PC-3 (cell line): ENCODE results near the gene TPP2. TPM values are rescaled to one million over a fixed set of nuclear protein-coding genes. Genes with fewer than 3 reads are reported as not detected.

Experiments used
- ATAC-seq: fragments of 200-7000 bp; cut with Tn5 transposase; 2 replicates; pipeline ENCODE4 v1.9.1; 2020; ENCODE audit warnings: mild to moderate bottlenecking, moderate library complexity
- BruUV-seq: library from RNA; stranded (reverse); fragments of 400-500 nt; replicated peaks from 2 replicates; lab custom pipeline; 2021; lab: Mats Ljungman, UMichigan
- CTCF ChIA-PET: fragments of 300-600 bp; sonication (Branson Sonifier 250); formaldehyde crosslinking; loops from one replicate; lab custom pipeline; 2022; ENCODE audit warnings: antibody characterized with exemption; lab: Charles Lee
- POLR2A ChIA-PET: fragments of 300-600 bp; sonication (Branson Sonifier 250); formaldehyde crosslinking; loops from one replicate; lab custom pipeline; 2022; ENCODE audit warnings: antibody characterized with exemption; ENCODE audit not compliant: unreplicated experiment; lab: Charles Lee
- DNase-seq: peaks from one replicate; pipeline ENCODE4 v3.0.0-alpha.2; 2015
- H2AFZ ChIP-seq: fragments of 300-600 bp; sonication (generic); 2 replicates; pipeline ENCODE4 v1.6.0; 2016; ENCODE audit warnings: antibody characterized with exemption, low read length
- H3F3A ChIP-seq: fragments of 300-600 bp; sonication (generic); one replicate; pipeline ENCODE4 v1.6.0; 2017; ENCODE audit warnings: antibody characterized with exemption, low read length, control low read depth, mild to moderate bottlenecking; ENCODE audit not compliant: unreplicated experiment
- H3K27ac ChIP-seq: fragments of 300-600 bp; sonication (generic); 2 replicates; pipeline ENCODE4 v1.5.1; 2016; ENCODE audit warnings: mild to moderate bottlenecking, low read length
- H3K27me3 ChIP-seq: fragments of 300-600 bp; sonication (generic); 2 replicates; pipeline ENCODE4 v1.6.1; 2016; ENCODE audit warnings: low read length, mixed read lengths
- H3K36me3 ChIP-seq: fragments of 300-600 bp; sonication (generic); 2 replicates; pipeline ENCODE4 v1.6.1; 2016; ENCODE audit warnings: low read depth, mixed run types, low read length, mixed read lengths
- H3K4me1 ChIP-seq: fragments of 300-600 bp; sonication (generic); 2 replicates; pipeline ENCODE4 v1.5.1; 2016; ENCODE audit warnings: low read length; ENCODE audit not compliant: insufficient read depth
- H3K4me2 ChIP-seq: fragments of 300-600 bp; sonication (generic); 2 replicates; pipeline ENCODE4 v1.6.0; 2016; ENCODE audit warnings: low read length
- H3K4me3 ChIP-seq: fragments of 300-600 bp; sonication (generic); 2 replicates; pipeline ENCODE4 v1.5.1; 2016; ENCODE audit warnings: mild to moderate bottlenecking, low read length, mixed read lengths
- H3K79me2 ChIP-seq: fragments of 300-600 bp; sonication (generic); 2 replicates; pipeline ENCODE4 v1.6.1; 2017; ENCODE audit warnings: low read length, mixed read lengths
- H3K9ac ChIP-seq: fragments of 300-600 bp; sonication (generic); 2 replicates; pipeline ENCODE4 v1.6.0; 2016; ENCODE audit warnings: mild to moderate bottlenecking, low read length
- H3K9me2 ChIP-seq: fragments of 300-600 bp; sonication (generic); replicated peaks from 2 replicates; pipeline ENCODE4 v1.6.1; 2016; ENCODE audit warnings: mixed run types, low read length, mixed read lengths
- H3K9me3 ChIP-seq: fragments of 300-600 bp; sonication (generic); 2 replicates; pipeline ENCODE4 v1.6.1; 2016; ENCODE audit warnings: low read length, mixed read lengths
- H4K20me1 ChIP-seq: fragments of 300-600 bp; sonication (generic); 2 replicates; pipeline ENCODE4 v1.6.1; 2016; ENCODE audit warnings: low read length, mixed read lengths
- CTCF ChIP-seq: fragments of 300-600 bp; sonication (generic); conservative IDR thresholded peaks from 2 replicates; pipeline ENCODE4 v1.5.1; 2017; ENCODE audit warnings: antibody characterized with exemption, low read depth, mild to moderate bottlenecking, low read length
- EZH2 ChIP-seq: fragments of 300-600 bp; sonication (generic); IDR thresholded peaks from one replicate; pipeline ENCODE4 v1.6.1; 2017; ENCODE audit warnings: antibody characterized with exemption, mild to moderate bottlenecking, low read length; ENCODE audit not compliant: unreplicated experiment
- EZH2phosphoT487 ChIP-seq: fragments of 300-600 bp; sonication (generic); IDR thresholded peaks from 2 replicates; pipeline ENCODE4 v1.6.1; 2018; ENCODE audit warnings: mild to moderate bottlenecking, antibody characterized with exemption, low read length, borderline replicate concordance
- intact Hi-C: fragments of 100-400 bp; cut with micrococcal nuclease; formaldehyde crosslinking; loops from 2 replicates; pipeline ENCODE4 v1.9.0; 2023
- total RNA-seq: library from RNA; depleted of rRNA; stranded (reverse); fragments of >200 nt; gene quantifications from 2 replicates; pipeline ENCODE4 v1.2.3, GENCODE V29; 2014

TPP2 gene
- total RNA-seq, 1 experiment from 2014 or later: 30.4 TPM

GRCh38 chr13:102697264-102697663 is 100.5 kb downstream of the TPP2 start:
- ChIA-PET CTCF (no interaction called here), POLR2A (no interaction called here)
- Histone ChIP-seq H3K9me2 (no peaks in the 10 kb centered on the region), H3K27ac (no peak overlapping the region), H3K36me3 (no peaks in the 10 kb centered on the region), H3K79me2 (no peaks in the 10 kb centered on the region), H3K9ac (no peak overlapping the region), H3K4me2 (no peak overlapping the region), H2AFZ (no peak overlapping the region), H3K4me1 (peaks cover 7% of the 10 kb centered on the region; the same call in 1 of the 2 replicates), H3K9me3 (no peaks in the 10 kb centered on the region), H3K4me3 (no peak overlapping the region), H3K27me3 (peaks cover 13% of the 10 kb centered on the region; the same call in 1 of the 2 replicates), H3F3A (no peaks in the 10 kb centered on the region), H4K20me1 (no peaks in the 10 kb centered on the region)
- BruUV-seq: no TSS peak
- ATAC-seq: no peak
- no peak for DNase-seq
- no peak for TF ChIP-seq EZH2phosphoT487
- no peak for TF ChIP-seq CTCF
- no peak for TF ChIP-seq EZH2
- intact Hi-C loops: no loop called here

- intact Hi-C loops: no loop called here
- no peaks in the 10 kb centered on the region for H3K36me3 ChIP-seq
- no peaks in the 10 kb centered on the region for H3K9me2 ChIP-seq
- no peaks in the 10 kb centered on the region for H3K79me2 ChIP-seq
- no peak overlapping the region for H3K27ac ChIP-seq
- H3K9me3 ChIP-seq: no peaks in the 10 kb centered on the region
- no TSS peak for BruUV-seq
- no peaks in the 10 kb centered on the region for H3F3A ChIP-seq
- H3K4me2 ChIP-seq: no peak overlapping the region
- TF ChIP-seq EZH2 (no peak), EZH2phosphoT487 (no peak), CTCF (no peak)
- H2AFZ ChIP-seq: no peak overlapping the region
- H3K27me3 ChIP-seq: peaks cover 13% of the 10 kb centered on the region; the same call in 1 of the 2 replicates
- H4K20me1 ChIP-seq: no peaks in the 10 kb centered on the region
- H3K9ac ChIP-seq: no peak overlapping the region
- H3K4me3 ChIP-seq: no peak overlapping the region
- H3K4me1 ChIP-seq: peaks cover 7% of the 10 kb centered on the region; the same call in 1 of the 2 replicates
- DNase-seq (no peak), ATAC-seq (no peak)
- POLR2A ChIA-PET: no interaction called here
- CTCF ChIA-PET: no interaction called here
Observed at GRCh38 chr13:102697929-102698648, 101.3 kb downstream of the TPP2 start.

- DNase-seq: no peak
- Histone ChIP-seq H3K36me3 (no peaks in the 10 kb centered on the region), H3K79me2 (no peaks in the 10 kb centered on the region), H3K9ac (no peak overlapping the region), H3F3A (no peaks in the 10 kb centered on the region), H3K27me3 (peaks cover 13% of the 10 kb centered on the region; the same call in 1 of the 2 replicates), H3K4me1 (peaks cover 8% of the 10 kb centered on the region; the same call in 1 of the 2 replicates), H3K9me3 (no peaks in the 10 kb centered on the region), H3K27ac (no peak overlapping the region), H3K9me2 (no peaks in the 10 kb centered on the region), H4K20me1 (no peaks in the 10 kb centered on the region), H3K4me3 (no peak overlapping the region), H2AFZ (no peak overlapping the region), H3K4me2 (no peak overlapping the region)
- POLR2A ChIA-PET: no interaction called here
- intact Hi-C loops: no loop called here
- no peak for TF ChIP-seq EZH2
- no peak for TF ChIP-seq CTCF
- TF ChIP-seq EZH2phosphoT487: no peak
- CTCF ChIA-PET: no interaction called here
- ATAC-seq: no peak
- no TSS peak for BruUV-seq
Observed at GRCh38 chr13:102698649-102698980, 101.8 kb downstream of the TPP2 start.
